ENCODE data around the gene GPS1. TPM values are rescaled to one million over a fixed set of nuclear protein-coding genes. Genes with fewer than 3 reads are reported as not detected.

Gene GPS1
- total RNA-seq, 6 experiments from 2014 or later: 127 to 144 (median 141) TPM

DNA sequence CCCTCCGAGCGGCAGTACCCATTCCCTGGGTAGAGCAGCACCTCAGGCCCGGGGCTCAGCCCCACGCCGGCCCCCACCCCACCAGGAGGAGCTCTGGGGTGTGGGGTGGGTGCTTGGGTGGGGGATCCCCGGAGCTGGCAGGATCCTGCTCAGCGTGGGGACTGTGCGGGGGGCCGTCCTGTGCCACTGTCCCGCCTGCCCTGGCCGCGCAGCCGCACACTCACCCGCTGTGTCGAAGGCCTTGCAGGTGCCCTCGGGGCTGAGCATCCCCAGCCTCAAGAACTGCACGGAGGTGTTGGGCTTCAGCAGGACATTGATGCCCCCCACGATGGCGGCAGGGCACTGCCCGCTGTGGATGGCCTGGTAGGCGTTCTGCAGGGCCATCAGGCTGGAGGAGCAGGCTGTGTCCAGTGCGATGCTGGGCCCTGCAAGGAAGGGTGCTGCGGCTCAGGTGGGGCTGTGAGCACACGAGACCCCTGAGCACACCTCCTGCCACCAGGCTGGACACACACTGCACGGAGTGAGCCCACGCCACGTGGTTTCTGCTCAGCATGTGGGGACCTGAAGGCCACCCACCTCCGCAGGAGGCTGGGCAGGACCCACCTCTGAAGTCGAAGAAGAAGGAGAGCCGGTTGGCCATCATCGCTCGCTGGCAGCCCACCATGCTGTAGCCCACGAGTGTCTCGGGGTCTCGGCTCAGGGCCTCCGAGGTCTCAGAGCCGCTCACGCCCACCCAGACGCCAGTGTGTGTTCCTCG, 41.5 kb downstream of the GPS1 start:
- H3K4me3 Mint-ChIP-seq: no peak overlapping the region

DNA sequence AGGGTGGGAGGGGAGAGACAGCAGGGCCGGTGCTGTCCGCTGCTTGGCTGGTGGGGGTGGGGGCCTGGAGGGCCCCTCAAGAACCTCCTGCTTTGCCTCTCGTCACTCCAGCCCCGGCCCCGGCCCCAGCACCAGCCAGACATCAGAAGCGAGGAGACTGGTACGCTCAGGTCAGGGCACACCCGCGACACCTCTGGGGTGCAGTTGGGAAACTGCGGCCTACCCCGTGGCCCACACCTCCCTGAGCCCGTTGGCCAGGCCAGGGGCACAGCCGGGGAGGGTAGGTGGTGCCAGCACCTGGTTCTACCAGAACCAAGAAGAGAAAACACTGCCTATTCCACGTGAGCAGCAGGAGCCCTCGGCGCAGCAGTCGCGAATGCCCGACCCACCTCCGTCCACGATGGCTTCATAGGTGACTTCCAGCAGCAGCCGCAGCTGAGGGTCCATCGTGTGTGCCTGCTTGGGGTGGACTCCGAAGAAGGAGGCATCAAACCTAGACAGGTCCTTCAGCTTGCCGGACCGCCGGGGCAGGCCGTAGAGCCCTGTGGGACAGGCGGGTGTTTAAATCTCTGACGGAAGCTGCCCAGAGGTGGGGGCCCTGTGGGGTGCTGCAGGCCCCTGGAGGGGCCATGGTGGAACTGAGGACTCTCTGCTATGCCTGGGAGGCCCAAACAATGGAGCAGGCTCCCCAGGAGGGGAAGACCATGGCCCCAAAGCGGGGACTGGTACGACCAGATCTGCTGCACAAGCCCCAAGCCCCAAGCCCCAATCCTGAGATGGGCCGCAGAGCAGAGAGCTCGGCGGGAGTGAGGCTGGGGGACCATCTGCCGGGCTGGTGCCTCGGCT, 43.5 kb downstream of the GPS1 start:
- no peak overlapping the region for H3K27ac Mint-ChIP-seq

More for the DNA sequence above, 41.5 kb downstream of the GPS1 start:
- Mint-ChIP-seq H3K27me3 (ENCODE audit: insufficient read depth) (no peaks in the 10 kb centered on the region), H3K36me3 (ENCODE audit: low read depth) (no peaks in the 10 kb centered on the region), H3K27ac (no peak overlapping the region), H3K9me3 (no peaks in the 10 kb centered on the region), H3K4me1 (ENCODE audit: low read depth) (no peaks in the 10 kb centered on the region)
- TF ChIP-seq, protein P1, sequence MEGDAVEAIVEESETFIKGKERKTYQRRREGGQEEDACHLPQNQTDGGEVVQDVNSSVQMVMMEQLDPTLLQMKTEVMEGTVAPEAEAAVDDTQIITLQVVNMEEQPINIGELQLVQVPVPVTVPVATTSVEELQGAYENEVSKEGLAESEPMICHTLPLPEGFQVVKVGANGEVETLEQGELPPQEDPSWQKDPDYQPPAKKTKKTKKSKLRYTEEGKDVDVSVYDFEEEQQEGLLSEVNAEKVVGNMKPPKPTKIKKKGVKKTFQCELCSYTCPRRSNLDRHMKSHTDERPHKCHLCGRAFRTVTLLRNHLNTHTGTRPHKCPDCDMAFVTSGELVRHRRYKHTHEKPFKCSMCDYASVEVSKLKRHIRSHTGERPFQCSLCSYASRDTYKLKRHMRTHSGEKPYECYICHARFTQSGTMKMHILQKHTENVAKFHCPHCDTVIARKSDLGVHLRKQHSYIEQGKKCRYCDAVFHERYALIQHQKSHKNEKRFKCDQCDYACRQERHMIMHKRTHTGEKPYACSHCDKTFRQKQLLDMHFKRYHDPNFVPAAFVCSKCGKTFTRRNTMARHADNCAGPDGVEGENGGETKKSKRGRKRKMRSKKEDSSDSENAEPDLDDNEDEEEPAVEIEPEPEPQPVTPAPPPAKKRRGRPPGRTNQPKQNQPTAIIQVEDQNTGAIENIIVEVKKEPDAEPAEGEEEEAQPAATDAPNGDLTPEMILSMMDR (IDR thresholded peaks at IDR 0.05): no peak
- no peak for DNase-seq

DNA sequence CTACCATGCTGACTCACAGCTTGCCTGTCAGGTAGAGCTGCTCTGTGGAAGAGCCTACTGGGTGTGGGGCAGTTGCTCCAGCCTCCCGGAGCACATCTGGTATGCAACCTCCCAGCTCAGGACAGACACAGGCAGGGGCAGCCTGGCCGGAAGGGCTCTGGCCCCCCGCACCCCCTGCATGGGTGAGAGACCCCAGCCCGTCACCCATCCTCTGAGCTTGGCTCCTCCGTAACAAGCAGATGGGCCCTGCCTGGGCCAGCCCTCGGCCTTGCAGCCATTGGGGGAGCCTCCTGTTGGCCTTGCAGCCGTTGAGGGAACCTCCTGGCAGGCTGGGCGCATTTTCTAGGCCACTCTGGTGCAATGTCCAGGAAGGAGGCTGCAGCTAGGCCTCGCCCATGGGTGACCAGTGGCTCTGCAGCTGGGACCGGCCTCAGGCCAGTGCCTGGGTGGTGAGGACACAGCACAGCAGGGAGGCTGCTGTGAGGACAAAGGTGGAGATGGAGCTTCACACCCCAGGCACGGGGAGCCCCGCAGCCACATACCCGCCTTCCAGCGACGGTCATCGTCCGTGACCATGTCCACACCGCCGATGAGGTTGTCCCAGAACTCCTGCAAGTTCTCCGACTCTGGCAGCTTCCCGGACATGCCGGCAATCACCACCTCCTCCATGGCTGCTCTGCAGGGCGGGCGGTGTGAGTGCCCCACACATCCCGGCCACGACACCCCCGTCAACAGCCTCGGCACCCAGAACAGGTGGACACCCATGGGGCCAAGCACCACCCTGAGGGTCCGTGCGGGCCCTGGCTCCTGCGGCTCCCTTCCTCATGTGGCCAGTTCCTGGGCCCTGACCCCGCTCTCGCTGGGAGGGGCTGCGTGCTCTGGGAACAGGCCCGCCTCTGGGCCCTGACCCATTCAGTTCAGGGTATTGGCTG, 44.3 kb downstream of the GPS1 start:
- peak overlapping the region; percentile 78 for H3K4me3 Mint-ChIP-seq
- no peaks in the 10 kb centered on the region for H3K27me3 Mint-ChIP-seq (ENCODE audit: insufficient read depth)
- H3K36me3 Mint-ChIP-seq (ENCODE audit: low read depth): no peaks in the 10 kb centered on the region
- H3K9me3 Mint-ChIP-seq: no peaks in the 10 kb centered on the region
- TF ChIP-seq, protein P1 (IDR thresholded peaks at IDR 0.05): no peak
- no peaks in the 10 kb centered on the region for H3K4me1 Mint-ChIP-seq (ENCODE audit: low read depth)
- no peak overlapping the region; the same call in 1 of the 2 replicates for H3K27ac Mint-ChIP-seq
- no peak for DNase-seq

More for the DNA sequence above, 43.5 kb downstream of the GPS1 start:
- H3K27me3 Mint-ChIP-seq (ENCODE audit: insufficient read depth): no peaks in the 10 kb centered on the region
- TF ChIP-seq, protein P1 (IDR thresholded peaks at IDR 0.05): no peak
- H3K36me3 Mint-ChIP-seq (ENCODE audit: low read depth): no peaks in the 10 kb centered on the region
- no peaks in the 10 kb centered on the region for H3K4me1 Mint-ChIP-seq (ENCODE audit: low read depth)
- DNase-seq: no peak
- H3K4me3 Mint-ChIP-seq: no peak overlapping the region
- no peaks in the 10 kb centered on the region for H3K9me3 Mint-ChIP-seq

DNA sequence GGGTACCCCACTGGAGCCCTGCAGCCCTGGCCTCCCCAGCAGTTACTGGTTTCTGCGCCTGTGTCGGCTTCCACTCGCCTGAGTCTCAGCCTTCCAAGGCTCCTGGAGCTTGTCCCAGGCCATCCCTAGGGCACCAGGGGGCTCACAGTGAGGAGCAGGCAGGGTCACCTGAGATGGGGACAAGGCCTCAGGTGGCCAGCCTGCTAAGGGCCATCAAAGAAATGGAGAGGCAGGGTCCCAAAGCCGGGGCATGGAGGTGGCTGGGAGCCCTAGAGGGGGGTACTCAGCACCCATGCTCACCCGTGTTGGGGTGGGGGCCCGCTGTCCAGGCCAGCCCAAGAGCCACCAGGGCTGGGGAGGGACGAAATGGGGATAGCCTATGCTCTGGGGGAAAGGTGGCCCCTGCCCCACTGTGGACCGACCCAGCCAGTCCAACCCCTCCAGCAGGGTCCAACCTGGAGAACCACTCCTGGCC, 45.0 kb downstream of the GPS1 start:
- DNase-seq: no peak
- Mint-ChIP-seq H3K4me1 (ENCODE audit: low read depth) (no peaks in the 10 kb centered on the region), H3K27me3 (ENCODE audit: insufficient read depth) (no peaks in the 10 kb centered on the region), H3K27ac (no peak overlapping the region), H3K4me3 (peak overlapping the region; percentile 78), H3K9me3 (no peaks in the 10 kb centered on the region), H3K36me3 (ENCODE audit: low read depth) (no peaks in the 10 kb centered on the region)
- TF ChIP-seq, protein P1 (IDR thresholded peaks at IDR 0.05): no peak

Measured in HFFc6 (cell line).